HepG2 (cell line): Measurements from ENCODE around the gene CASKIN1. TPM values are rescaled to one million over a fixed set of nuclear protein-coding genes. Genes with fewer than 3 reads are reported as not detected.
A peak's percentile ranks its signal among the peaks of the same experiment; 100 is the strongest.

Source experiments
- CBX2 ChIP-seq, 2 experiments: fragments of 200-600 bp in 1 of 2; sonication (generic); formaldehyde crosslinking in 1 of 2; IDR thresholded peaks; 2 replicates each; pipeline versions ENCODE4 v1.7.0 to v1.8.1; 2018 to 2022; ENCODE audit warnings: low read depth in 2 of 2, low read length in 1 of 2, mild to moderate bottlenecking in 1 of 2, missing genetic modification reagents in 1 of 2
- DNMT3B ChIP-seq: conservative IDR thresholded peaks from 2 replicates; pipeline ENCODE4 v1.6.1; 2016; ENCODE audit warnings: missing biosample characterization, control low read depth
- GFI1 ChIP-seq: sonication (generic); formaldehyde crosslinking; IDR thresholded peaks from 2 replicates; pipeline ENCODE4 v1.5.0; 2020; ENCODE audit warnings: missing genetic modification reagents, mild to moderate bottlenecking, borderline replicate concordance
- HDAC1 ChIP-seq: sonication (generic); formaldehyde crosslinking; IDR thresholded peaks from 2 replicates; pipeline ENCODE4 v1.5.1; 2020; ENCODE audit warnings: mild to moderate bottlenecking, missing genetic modification reagents
- HNRNPLL ChIP-seq: fragments of 200-400 bp; formaldehyde crosslinking; IDR thresholded peaks from 2 replicates; pipeline ENCODE4 v1.6.1; 2017; ENCODE audit warnings: mild to moderate bottlenecking, low read depth, low read length; ENCODE audit not compliant: poor library complexity, severe bottlenecking
- JUND ChIP-seq: sonication (generic); formaldehyde crosslinking; IDR thresholded peaks from 2 replicates; pipeline ENCODE4 v1.8.0; 2022; ENCODE audit warnings: mild to moderate bottlenecking, missing genetic modification reagents
- POLR2AphosphoS5 ChIP-seq: IDR thresholded peaks from 2 replicates; pipeline ENCODE4 v1.6.1; 2012; ENCODE audit warnings: low read depth, low read length
- REL ChIP-seq: sonication (generic); formaldehyde crosslinking; conservative IDR thresholded peaks from 2 replicates; pipeline ENCODE4 v1.8.0; 2022; ENCODE audit warnings: mild to moderate bottlenecking, missing genetic modification reagents, moderate library complexity
- SALL2 ChIP-seq: sonication (generic); formaldehyde crosslinking; IDR thresholded peaks from 2 replicates; pipeline ENCODE4 v1.8.1; 2023; ENCODE audit warnings: mild to moderate bottlenecking, missing genetic modification reagents, inconsistent platforms
- U2AF1 ChIP-seq: fragments of 200-400 bp; formaldehyde crosslinking; optimal IDR thresholded peaks from 2 replicates; pipeline ENCODE3; 2017; ENCODE audit warnings: mild to moderate bottlenecking, low read depth, low read length
- ZBTB34 ChIP-seq: sonication (generic); formaldehyde crosslinking; IDR thresholded peaks from 2 replicates; pipeline ENCODE4 v1.8.0; 2022; ENCODE audit warnings: mild to moderate bottlenecking, missing genetic modification reagents
- ZFY ChIP-seq: sonication (generic); formaldehyde crosslinking; IDR thresholded peaks from 2 replicates; pipeline ENCODE4 v1.4.0; 2020; ENCODE audit warnings: missing genetic modification reagents
- ZNF235 ChIP-seq: sonication (generic); formaldehyde crosslinking; IDR thresholded peaks from 2 replicates; pipeline ENCODE4 v1.8.1; 2023; ENCODE audit warnings: mild to moderate bottlenecking, missing genetic modification reagents, borderline replicate concordance
- ZNF484 ChIP-seq: sonication (generic); formaldehyde crosslinking; IDR thresholded peaks from 2 replicates; pipeline ENCODE4 v1.5.1; 2020; ENCODE audit warnings: mild to moderate bottlenecking, low read depth, missing genetic modification reagents, borderline replicate concordance
- ZNF629 ChIP-seq: sonication (generic); formaldehyde crosslinking; conservative IDR thresholded peaks from 2 replicates; pipeline ENCODE4 v1.5.0; 2020; ENCODE audit warnings: missing genetic modification reagents
- ZNF691 ChIP-seq: sonication (generic); formaldehyde crosslinking; IDR thresholded peaks from 2 replicates; pipeline ENCODE4 v1.4.0; 2020; ENCODE audit warnings: missing genetic modification reagents, low read depth, mild to moderate bottlenecking, borderline replicate concordance
- ZNF777 ChIP-seq: sonication (generic); formaldehyde crosslinking; IDR thresholded peaks from 2 replicates; pipeline ENCODE4 v1.4.0; 2020; ENCODE audit warnings: missing genetic modification reagents
- polyA plus RNA-seq, 8 experiments: library from polyadenylated mRNA; depleted of rRNA in 3 of 8; stranded (reverse) in 7 of 8; unstranded in 1 of 8; fragments of >200 nt; fragmentation: Illumina TruSeq in 4 of 8; extraction: Trizol in 4 of 8; gene quantifications; 2 replicates each; pipeline versions ENCODE4 v1.2.1 to v1.2.3, GENCODE V29; 2011 to 2016; ENCODE audit warnings: low read depth in 4 of 8, missing spikeins in 1 of 8, mixed read lengths in 1 of 8; ENCODE audit not compliant: insufficient read depth in 1 of 8
- total RNA-seq, 5 experiments: library from RNA; depleted of rRNA; stranded (reverse); fragments of >200 nt; fragmentation: Illumina TruSeq; extraction: Trizol; gene quantifications; 2 replicates each; pipeline ENCODE4 v1.2.3, GENCODE V29; 2016; ENCODE audit warnings: low read depth in 1 of 5
- TF ChIP-seq, protein P1 (sequence below): sonication (generic); formaldehyde crosslinking; IDR thresholded peaks from 2 replicates; pipeline ENCODE4 v1.9.0; 2021; ENCODE audit warnings: mild to moderate bottlenecking, missing genetic modification reagents
- TF ChIP-seq, protein P2 (sequence below): sonication (generic); formaldehyde crosslinking; IDR thresholded peaks from 2 replicates; pipeline ENCODE4 v1.5.0; 2020; ENCODE audit warnings: missing genetic modification reagents

Gene CASKIN1
- total and polyA plus RNA-seq, 2 of the 13 experiments (the other 11 are each of a cell fraction or from before 2014, with no cell fraction given), result 1.2 to 2.2 TPM

- TF ChIP-seq, protein P1, sequence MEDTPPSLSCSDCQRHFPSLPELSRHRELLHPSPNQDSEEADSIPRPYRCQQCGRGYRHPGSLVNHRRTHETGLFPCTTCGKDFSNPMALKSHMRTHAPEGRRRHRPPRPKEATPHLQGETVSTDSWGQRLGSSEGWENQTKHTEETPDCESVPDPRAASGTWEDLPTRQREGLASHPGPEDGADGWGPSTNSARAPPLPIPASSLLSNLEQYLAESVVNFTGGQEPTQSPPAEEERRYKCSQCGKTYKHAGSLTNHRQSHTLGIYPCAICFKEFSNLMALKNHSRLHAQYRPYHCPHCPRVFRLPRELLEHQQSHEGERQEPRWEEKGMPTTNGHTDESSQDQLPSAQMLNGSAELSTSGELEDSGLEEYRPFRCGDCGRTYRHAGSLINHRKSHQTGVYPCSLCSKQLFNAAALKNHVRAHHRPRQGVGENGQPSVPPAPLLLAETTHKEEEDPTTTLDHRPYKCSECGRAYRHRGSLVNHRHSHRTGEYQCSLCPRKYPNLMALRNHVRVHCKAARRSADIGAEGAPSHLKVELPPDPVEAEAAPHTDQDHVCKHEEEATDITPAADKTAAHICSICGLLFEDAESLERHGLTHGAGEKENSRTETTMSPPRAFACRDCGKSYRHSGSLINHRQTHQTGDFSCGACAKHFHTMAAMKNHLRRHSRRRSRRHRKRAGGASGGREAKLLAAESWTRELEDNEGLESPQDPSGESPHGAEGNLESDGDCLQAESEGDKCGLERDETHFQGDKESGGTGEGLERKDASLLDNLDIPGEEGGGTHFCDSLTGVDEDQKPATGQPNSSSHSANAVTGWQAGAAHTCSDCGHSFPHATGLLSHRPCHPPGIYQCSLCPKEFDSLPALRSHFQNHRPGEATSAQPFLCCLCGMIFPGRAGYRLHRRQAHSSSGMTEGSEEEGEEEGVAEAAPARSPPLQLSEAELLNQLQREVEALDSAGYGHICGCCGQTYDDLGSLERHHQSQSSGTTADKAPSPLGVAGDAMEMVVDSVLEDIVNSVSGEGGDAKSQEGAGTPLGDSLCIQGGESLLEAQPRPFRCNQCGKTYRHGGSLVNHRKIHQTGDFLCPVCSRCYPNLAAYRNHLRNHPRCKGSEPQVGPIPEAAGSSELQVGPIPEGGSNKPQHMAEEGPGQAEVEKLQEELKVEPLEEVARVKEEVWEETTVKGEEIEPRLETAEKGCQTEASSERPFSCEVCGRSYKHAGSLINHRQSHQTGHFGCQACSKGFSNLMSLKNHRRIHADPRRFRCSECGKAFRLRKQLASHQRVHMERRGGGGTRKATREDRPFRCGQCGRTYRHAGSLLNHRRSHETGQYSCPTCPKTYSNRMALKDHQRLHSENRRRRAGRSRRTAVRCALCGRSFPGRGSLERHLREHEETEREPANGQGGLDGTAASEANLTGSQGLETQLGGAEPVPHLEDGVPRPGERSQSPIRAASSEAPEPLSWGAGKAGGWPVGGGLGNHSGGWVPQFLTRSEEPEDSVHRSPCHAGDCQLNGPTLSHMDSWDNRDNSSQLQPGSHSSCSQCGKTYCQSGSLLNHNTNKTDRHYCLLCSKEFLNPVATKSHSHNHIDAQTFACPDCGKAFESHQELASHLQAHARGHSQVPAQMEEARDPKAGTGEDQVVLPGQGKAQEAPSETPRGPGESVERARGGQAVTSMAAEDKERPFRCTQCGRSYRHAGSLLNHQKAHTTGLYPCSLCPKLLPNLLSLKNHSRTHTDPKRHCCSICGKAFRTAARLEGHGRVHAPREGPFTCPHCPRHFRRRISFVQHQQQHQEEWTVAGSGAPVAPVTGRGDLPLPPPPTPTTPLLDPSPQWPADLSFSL (CRISPR knock-in tag), result no peak
- TF ChIP-seq POLR2AphosphoS5 (peak; percentile 46; the same call in 1 of the 2 replicates), DNMT3B (CRISPR knock-in tag) (no peak), HNRNPLL (no peak), U2AF1 (peak; percentile 36), CBX2 (IDR thresholded peaks at IDR 0.05; ENCODE audit: low read depth, low read length) (no peak), CBX2 (CRISPR knock-in tag; IDR thresholded peaks at IDR 0.05; ENCODE audit: low read depth) (no peak), ZNF235 (CRISPR knock-in tag) (0 out of 2 replicates have a peak, but pooled peaks have one; percentile 41), REL (no peak), HDAC1 (CRISPR knock-in tag) (0 out of 2 replicates have a peak, but pooled peaks have one; percentile 12), GFI1 (no peak), ZNF691 (no peak), ZNF484 (no peak), ZFY (CRISPR knock-in tag) (peak; percentile 42; the same call in 1 of the 2 replicates), ZNF777 (CRISPR knock-in tag) (no peak), JUND (CRISPR knock-in tag) (no peak), SALL2 (CRISPR knock-in tag) (no peak), ZBTB34 (CRISPR knock-in tag) (no peak), ZNF629 (no peak)
- TF ChIP-seq, protein P2, sequence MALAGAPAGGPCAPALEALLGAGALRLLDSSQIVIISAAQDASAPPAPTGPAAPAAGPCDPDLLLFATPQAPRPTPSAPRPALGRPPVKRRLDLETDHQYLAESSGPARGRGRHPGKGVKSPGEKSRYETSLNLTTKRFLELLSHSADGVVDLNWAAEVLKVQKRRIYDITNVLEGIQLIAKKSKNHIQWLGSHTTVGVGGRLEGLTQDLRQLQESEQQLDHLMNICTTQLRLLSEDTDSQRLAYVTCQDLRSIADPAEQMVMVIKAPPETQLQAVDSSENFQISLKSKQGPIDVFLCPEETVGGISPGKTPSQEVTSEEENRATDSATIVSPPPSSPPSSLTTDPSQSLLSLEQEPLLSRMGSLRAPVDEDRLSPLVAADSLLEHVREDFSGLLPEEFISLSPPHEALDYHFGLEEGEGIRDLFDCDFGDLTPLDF, result no peak
Measured at GRCh38 chr16:2155977-2156848, 40.2 kb downstream of the CASKIN1 start (continued).
